Measurements from ENCODE around the gene GPR107. TPM values are rescaled to one million over a fixed set of nuclear protein-coding genes. Genes with fewer than 3 reads are reported as not detected.

Gene GPR107
- total RNA-seq, 6 experiments from 2014 or later = 12.6 to 18.2 (median 14.5) TPM

DNA sequence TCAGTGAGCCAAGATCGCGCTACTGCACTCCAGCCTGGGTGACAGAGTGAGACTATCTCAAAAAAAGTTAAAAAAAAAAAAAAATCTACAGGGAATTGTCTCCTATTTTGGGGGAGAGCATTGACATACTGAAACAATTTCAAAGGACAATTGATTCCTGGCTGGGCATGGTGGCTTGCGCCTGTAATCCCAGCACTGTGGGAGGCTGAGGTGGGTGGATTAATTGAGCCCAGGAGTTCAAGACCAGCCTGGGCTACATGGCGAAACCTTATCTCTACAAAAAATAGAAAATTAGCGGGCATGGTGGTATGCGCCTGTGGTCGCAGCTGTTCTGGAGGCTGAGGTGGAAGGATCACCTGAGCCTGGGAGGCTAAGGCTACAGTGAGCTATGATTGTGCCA is 30.6 kb downstream of the GPR107 start:
- no peak for ATAC-seq
- no peak for DNase-seq
- Histone ChIP-seq H3K36me3 (peaks cover 0 to 43% (median 24%) of the 10 kb centered on the region in 4 donors), H3K4me3 (no peak overlapping the region), H3K9me3 (no peaks in the 10 kb centered on the region), H3K4me1 (no peaks in the 10 kb centered on the region), H3K27ac (no peak overlapping the region), H3K27me3 (no peaks in the 10 kb centered on the region)
- 99% methylated on average over 7 of the region's 7 CpGs for WGBS (ENCODE audit: insufficient coverage, low coverage, low lambda C conversion rate, missing lambda C conversion rate)
- intact Hi-C loops (cut with DNase I) = no loop called here
- TF ChIP-seq, protein P1, sequence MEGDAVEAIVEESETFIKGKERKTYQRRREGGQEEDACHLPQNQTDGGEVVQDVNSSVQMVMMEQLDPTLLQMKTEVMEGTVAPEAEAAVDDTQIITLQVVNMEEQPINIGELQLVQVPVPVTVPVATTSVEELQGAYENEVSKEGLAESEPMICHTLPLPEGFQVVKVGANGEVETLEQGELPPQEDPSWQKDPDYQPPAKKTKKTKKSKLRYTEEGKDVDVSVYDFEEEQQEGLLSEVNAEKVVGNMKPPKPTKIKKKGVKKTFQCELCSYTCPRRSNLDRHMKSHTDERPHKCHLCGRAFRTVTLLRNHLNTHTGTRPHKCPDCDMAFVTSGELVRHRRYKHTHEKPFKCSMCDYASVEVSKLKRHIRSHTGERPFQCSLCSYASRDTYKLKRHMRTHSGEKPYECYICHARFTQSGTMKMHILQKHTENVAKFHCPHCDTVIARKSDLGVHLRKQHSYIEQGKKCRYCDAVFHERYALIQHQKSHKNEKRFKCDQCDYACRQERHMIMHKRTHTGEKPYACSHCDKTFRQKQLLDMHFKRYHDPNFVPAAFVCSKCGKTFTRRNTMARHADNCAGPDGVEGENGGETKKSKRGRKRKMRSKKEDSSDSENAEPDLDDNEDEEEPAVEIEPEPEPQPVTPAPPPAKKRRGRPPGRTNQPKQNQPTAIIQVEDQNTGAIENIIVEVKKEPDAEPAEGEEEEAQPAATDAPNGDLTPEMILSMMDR (IDR thresholded peaks at IDR 0.05) = no peak
- TF ChIP-seq POLR2A (IDR thresholded peaks at IDR 0.05) = no peak

DNA sequence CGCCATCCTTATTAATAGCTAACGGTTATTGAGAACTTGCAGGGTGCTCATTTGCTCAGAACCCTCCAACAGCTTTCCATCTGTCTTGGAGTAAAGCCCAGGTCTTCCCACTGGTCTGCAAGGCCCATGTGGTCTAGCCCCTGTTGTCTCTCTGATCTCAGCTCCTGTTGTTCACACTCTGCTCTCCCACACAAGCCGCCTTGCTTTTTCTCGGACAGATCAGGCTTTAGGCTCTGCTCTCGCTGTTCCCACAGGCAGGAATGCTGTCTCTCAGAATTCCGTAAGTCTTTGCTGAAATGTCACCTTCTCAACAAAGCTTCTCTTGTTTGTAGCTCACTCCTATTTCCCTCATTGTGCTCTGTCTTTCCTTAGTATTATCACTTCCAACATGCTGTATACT is 34.3 kb downstream of the GPR107 start:
- TF ChIP-seq POLR2A (IDR thresholded peaks at IDR 0.05) = no peak
- TF ChIP-seq, protein P1 (IDR thresholded peaks at IDR 0.05) = no peak
- intact Hi-C loops (cut with DNase I) = no loop called here
- ATAC-seq = no peak
- no peak overlapping the region for H3K27ac ChIP-seq
- no peaks in the 10 kb centered on the region for H3K27me3 ChIP-seq
- H3K4me1 ChIP-seq = no peaks in the 10 kb centered on the region
- WGBS (ENCODE audit: insufficient coverage, low coverage, low lambda C conversion rate, missing lambda C conversion rate) = 98% methylated on average over 5 of the region's 6 CpGs
- H3K4me3 ChIP-seq = no peak overlapping the region
- no peak for DNase-seq
- no peaks in the 10 kb centered on the region for H3K9me3 ChIP-seq
- H3K36me3 ChIP-seq = peaks cover 0 to 40% (median 18%) of the 10 kb centered on the region in 4 donors

DNA sequence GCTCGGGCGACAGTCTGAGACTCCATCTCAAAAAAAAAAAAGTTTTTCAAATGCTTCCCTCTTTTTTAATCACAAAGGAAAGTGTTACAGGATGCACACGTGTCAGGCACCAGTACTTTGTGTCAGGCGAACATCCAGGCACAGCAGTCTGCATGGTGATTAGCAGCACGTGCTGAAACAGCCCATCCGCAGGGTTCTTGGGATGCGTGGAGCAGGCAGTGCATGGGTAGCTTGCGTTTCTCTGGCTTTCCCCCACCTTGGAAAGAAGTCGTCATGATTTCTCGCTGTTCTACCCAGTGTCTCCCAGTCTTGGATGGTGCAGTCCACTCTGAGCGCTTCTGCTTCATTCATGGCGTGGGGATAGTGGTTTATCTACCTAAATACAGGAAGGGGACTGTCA is 35.4 kb downstream of the GPR107 start:
- WGBS (ENCODE audit: insufficient coverage, low coverage, low lambda C conversion rate, missing lambda C conversion rate) = 94% methylated on average over 9 of the region's 12 CpGs
- Histone ChIP-seq H3K4me1 (no peaks in the 10 kb centered on the region), H3K27ac (no peak overlapping the region), H3K4me3 (no peak overlapping the region), H3K27me3 (no peaks in the 10 kb centered on the region), H3K36me3 (peaks cover 0 to 39% (median 16%) of the 10 kb centered on the region in 4 donors), H3K9me3 (no peaks in the 10 kb centered on the region)
- DNase-seq (no peak), ATAC-seq (no peak)
- intact Hi-C loops (cut with DNase I) = no loop called here
- TF ChIP-seq, protein P1 (IDR thresholded peaks at IDR 0.05) = no peak
- TF ChIP-seq POLR2A (IDR thresholded peaks at IDR 0.05) = no peak

DNA sequence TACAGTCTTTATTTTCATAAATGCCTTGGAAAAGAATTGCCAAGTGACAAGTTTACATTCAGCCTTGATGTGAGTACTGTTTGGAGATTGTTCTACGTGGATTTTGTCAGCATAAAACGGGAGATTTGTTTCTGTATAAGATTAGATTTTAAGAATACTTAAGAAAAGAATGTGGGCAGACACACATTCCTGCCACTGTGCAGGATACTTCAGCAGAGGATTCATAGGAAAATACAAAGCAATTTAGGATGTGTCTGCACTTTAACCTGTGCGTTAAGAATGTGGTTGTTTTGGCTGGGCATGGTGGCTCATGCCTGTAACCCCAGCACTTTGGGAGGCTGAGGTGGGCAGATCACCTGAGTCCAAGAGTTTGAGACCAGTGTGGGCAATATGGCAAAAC is 37.2 kb downstream of the GPR107 start:
- Histone ChIP-seq H3K9me3 (no peaks in the 10 kb centered on the region), H3K36me3 (peaks cover 0 to 47% (median 15%) of the 10 kb centered on the region in 4 donors), H3K27ac (no peak overlapping the region), H3K4me3 (no peak overlapping the region), H3K27me3 (no peaks in the 10 kb centered on the region), H3K4me1 (no peaks in the 10 kb centered on the region)
- TF ChIP-seq, protein P1 (IDR thresholded peaks at IDR 0.05) = no peak
- no peak for TF ChIP-seq POLR2A (IDR thresholded peaks at IDR 0.05)
- WGBS (ENCODE audit: insufficient coverage, low coverage, low lambda C conversion rate, missing lambda C conversion rate) = 87% methylated on average over 3 of the region's 3 CpGs
- DNase-seq (no peak), ATAC-seq (no peak)
- intact Hi-C loops (cut with DNase I) = no loop called here

DNA sequence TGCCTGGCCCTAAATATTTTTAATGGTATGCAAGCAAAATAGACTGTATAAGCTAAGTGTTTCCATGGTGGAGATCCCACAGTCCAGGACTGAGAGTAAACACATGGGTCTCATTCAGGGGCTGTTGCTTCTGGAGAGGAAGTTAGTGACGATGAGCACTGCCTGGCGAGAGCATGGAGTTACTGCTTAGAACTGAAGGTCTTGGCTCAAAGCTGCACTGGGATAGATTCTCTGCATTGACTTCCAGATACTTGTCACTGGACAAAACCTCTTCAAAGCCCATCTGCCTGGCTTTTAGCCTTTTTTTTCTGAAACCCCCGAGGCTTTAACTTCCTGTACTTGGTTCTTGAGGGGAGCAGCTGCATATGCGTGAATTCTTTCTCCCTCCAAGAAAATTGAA is 39.2 kb downstream of the GPR107 start:
- H3K4me3 ChIP-seq = no peak overlapping the region
- H3K27ac ChIP-seq = no peak overlapping the region
- H3K4me1 ChIP-seq = no peaks in the 10 kb centered on the region
- DNase-seq (no peak), ATAC-seq (no peak)
- intact Hi-C loops (cut with DNase I) = no loop called here
- no peaks in the 10 kb centered on the region for H3K9me3 ChIP-seq
- WGBS (ENCODE audit: insufficient coverage, low coverage, low lambda C conversion rate, missing lambda C conversion rate) = 47% methylated on average over 3 of the region's 4 CpGs
- peaks cover 0 to 42% (median 9%) of the 10 kb centered on the region in 4 donors for H3K36me3 ChIP-seq
- TF ChIP-seq POLR2A (IDR thresholded peaks at IDR 0.05) = no peak
- TF ChIP-seq, protein P1 (IDR thresholded peaks at IDR 0.05) = no peak
- no peaks in the 10 kb centered on the region for H3K27me3 ChIP-seq

Data from right lobe of liver (tissue), 6 donors.